Loucy (cell line): ENCODE data around the gene C7.

Source experiments
- EZH2phosphoT487 ChIP-seq: fragments of 200-600 bp; IDR thresholded peaks from 2 replicates; pipeline ENCODE4 v1.6.1; 2018; ENCODE audit warnings: antibody characterized with exemption, mild to moderate bottlenecking, moderate library complexity, borderline replicate concordance
- TF ChIP-seq, protein P1 (sequence below): fragments of 200-600 bp; sonication (generic); conservative IDR thresholded peaks from 2 replicates; pipeline ENCODE4 v1.5.1; 2014; ENCODE audit warnings: mild to moderate bottlenecking, antibody characterized with exemption, low read length

DNA sequence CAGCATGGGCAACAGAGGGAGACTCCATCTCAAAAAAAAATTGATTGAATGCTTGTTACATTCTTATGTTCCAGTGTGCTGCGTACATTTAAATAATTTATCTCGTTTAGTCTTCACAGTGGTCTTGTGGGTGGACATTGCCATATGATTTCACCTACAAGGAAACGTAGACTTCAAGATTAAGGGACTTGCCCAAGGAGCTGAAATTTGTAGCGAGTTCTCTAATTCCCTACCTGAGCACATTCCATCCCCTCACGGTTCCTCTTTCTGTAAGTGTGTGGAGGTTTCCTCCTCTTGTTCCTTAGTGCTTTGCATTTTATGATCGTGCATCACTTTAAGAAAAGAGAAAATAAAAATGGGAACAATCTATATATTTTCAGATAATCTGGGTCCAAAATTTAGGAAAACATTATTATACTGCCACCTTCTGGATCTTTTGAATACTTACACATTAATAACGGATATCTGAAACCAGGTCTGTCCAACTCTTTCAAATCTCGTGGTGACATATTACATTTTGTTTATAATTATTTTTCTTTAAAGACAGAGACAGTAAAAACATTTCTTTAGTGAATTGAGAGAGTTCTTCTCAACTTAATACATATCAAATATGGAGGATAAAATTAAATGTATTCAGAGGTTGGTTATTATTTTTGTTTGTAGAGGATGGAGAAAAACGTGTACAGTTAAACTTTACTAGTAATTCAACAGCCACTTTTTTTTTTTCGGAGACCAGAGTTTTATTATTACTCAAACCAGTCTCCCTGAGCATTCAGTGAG lies 29.9 kb upstream of the C7 start:
- TF ChIP-seq, protein P1, sequence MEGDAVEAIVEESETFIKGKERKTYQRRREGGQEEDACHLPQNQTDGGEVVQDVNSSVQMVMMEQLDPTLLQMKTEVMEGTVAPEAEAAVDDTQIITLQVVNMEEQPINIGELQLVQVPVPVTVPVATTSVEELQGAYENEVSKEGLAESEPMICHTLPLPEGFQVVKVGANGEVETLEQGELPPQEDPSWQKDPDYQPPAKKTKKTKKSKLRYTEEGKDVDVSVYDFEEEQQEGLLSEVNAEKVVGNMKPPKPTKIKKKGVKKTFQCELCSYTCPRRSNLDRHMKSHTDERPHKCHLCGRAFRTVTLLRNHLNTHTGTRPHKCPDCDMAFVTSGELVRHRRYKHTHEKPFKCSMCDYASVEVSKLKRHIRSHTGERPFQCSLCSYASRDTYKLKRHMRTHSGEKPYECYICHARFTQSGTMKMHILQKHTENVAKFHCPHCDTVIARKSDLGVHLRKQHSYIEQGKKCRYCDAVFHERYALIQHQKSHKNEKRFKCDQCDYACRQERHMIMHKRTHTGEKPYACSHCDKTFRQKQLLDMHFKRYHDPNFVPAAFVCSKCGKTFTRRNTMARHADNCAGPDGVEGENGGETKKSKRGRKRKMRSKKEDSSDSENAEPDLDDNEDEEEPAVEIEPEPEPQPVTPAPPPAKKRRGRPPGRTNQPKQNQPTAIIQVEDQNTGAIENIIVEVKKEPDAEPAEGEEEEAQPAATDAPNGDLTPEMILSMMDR = peak; percentile 89
- TF ChIP-seq EZH2phosphoT487 = no peak
